H9 (cell line): ENCODE data around the gene ZSWIM8. TPM values are rescaled to one million over a fixed set of nuclear protein-coding genes. Genes with fewer than 3 reads are reported as not detected.

Experiments used
- DNase-seq: peaks from one replicate; pipeline ENCODE4 v3.0.0-alpha.2; 2017
- H2AFZ ChIP-seq: one replicate; pipeline ENCODE4 v1.6.1; 2013; ENCODE audit warnings: mild to moderate bottlenecking, low read length, control low read depth, moderate library complexity
- H2AK5ac ChIP-seq: 2 replicates; pipeline ENCODE4 v1.6.1; 2013; ENCODE audit warnings: low read length, control low read depth, mixed read lengths; ENCODE audit not compliant: insufficient read length
- H2BK120ac ChIP-seq: one replicate; pipeline ENCODE4 v1.6.1; 2013; ENCODE audit warnings: low read depth, mild to moderate bottlenecking, low read length, control low read depth, inconsistent platforms; ENCODE audit not compliant: poor library complexity, severe bottlenecking
- H2BK12ac ChIP-seq: 2 replicates; pipeline ENCODE4 v1.6.1; 2013; ENCODE audit warnings: low read length, control low read depth, mixed read lengths, low read depth; ENCODE audit not compliant: insufficient read length
- H2BK15ac ChIP-seq: 2 replicates; pipeline ENCODE4 v1.6.1; 2013; ENCODE audit warnings: low read depth, low read length, control low read depth
- H2BK20ac ChIP-seq: one replicate; pipeline ENCODE4 v1.6.1; 2013; ENCODE audit warnings: low read depth, mild to moderate bottlenecking, low read length, control low read depth, inconsistent platforms; ENCODE audit not compliant: poor library complexity, severe bottlenecking
- H2BK5ac ChIP-seq: 2 replicates; pipeline ENCODE4 v1.6.1; 2013; ENCODE audit warnings: low read length, control low read depth, mixed read lengths; ENCODE audit not compliant: insufficient read length
- H3K14ac ChIP-seq: 2 replicates; pipeline ENCODE4 v1.6.1; 2013; ENCODE audit warnings: low read length, control low read depth; ENCODE audit not compliant: insufficient read depth
- H3K18ac ChIP-seq: 2 replicates; pipeline ENCODE4 v1.6.1; 2013; ENCODE audit warnings: low read depth, mild to moderate bottlenecking, mixed read lengths, low read length, control low read depth; ENCODE audit not compliant: insufficient read length
- H3K23ac ChIP-seq: 2 replicates; pipeline ENCODE4 v1.6.1; 2013; ENCODE audit warnings: low read length, control low read depth, mixed read lengths, low read depth; ENCODE audit not compliant: insufficient read length
- H3K23me2 ChIP-seq: 2 replicates; pipeline ENCODE4 v1.6.1; 2013; ENCODE audit warnings: low read depth, mild to moderate bottlenecking, mixed read lengths, low read length, control low read depth; ENCODE audit not compliant: insufficient read length, poor library complexity, severe bottlenecking
- H3K27ac ChIP-seq: 2 replicates; pipeline ENCODE4 v1.5.1; 2013; ENCODE audit warnings: low read length, control low read depth, mixed read lengths, low read depth; ENCODE audit not compliant: insufficient read length
- H3K27me3 ChIP-seq: 2 replicates; pipeline ENCODE4 v1.6.1; 2013; ENCODE audit warnings: low read length, control low read depth, inconsistent platforms; ENCODE audit not compliant: insufficient read depth
- H3K4ac ChIP-seq: 2 replicates; pipeline ENCODE4 v1.6.1; 2013; ENCODE audit warnings: low read depth, mild to moderate bottlenecking, control low read depth, inconsistent platforms, low read length, moderate library complexity
- H3K4me1 ChIP-seq: 2 replicates; pipeline ENCODE4 v1.6.1; 2013; ENCODE audit warnings: low read length, control low read depth, inconsistent platforms; ENCODE audit not compliant: insufficient read depth
- H3K4me2 ChIP-seq: 2 replicates; pipeline ENCODE4 v1.6.1; 2013; ENCODE audit warnings: low read length, control low read depth, mixed read lengths; ENCODE audit not compliant: insufficient read length, insufficient read depth
- H3K56ac ChIP-seq: 2 replicates; pipeline ENCODE4 v1.6.1; 2013; ENCODE audit warnings: low read depth, mild to moderate bottlenecking, mixed read lengths, low read length, control low read depth; ENCODE audit not compliant: insufficient read length
- H3K79me1 ChIP-seq: 2 replicates; pipeline ENCODE4 v1.6.1; 2013; ENCODE audit warnings: low read depth, mild to moderate bottlenecking, moderate library complexity, low read length, control low read depth, inconsistent platforms; ENCODE audit not compliant: insufficient read depth, poor library complexity, severe bottlenecking
- H3K79me2 ChIP-seq: 2 replicates; pipeline ENCODE4 v1.6.1; 2013; ENCODE audit warnings: low read length, control low read depth, inconsistent platforms; ENCODE audit not compliant: insufficient read depth
- H3K9ac ChIP-seq: 2 replicates; pipeline ENCODE4 v1.6.1; 2013; ENCODE audit warnings: low read length, control low read depth, mixed read lengths; ENCODE audit not compliant: insufficient read length; ENCODE audit errors: extremely low read depth
- H3K9me3 ChIP-seq: one replicate; pipeline ENCODE4 v1.6.1; 2013; ENCODE audit warnings: low read depth, low read length, inconsistent platforms; ENCODE audit not compliant: control insufficient read depth
- H3T11ph ChIP-seq: one replicate; pipeline ENCODE4 v1.6.1; 2013; ENCODE audit warnings: mild to moderate bottlenecking, low read length, control low read depth, inconsistent platforms
- H4K20me1 ChIP-seq: one replicate; pipeline ENCODE4 v1.6.1; 2013; ENCODE audit not compliant: control insufficient read depth, insufficient read length, insufficient read depth
- H4K5ac ChIP-seq: 2 replicates; pipeline ENCODE4 v1.6.1; 2013; ENCODE audit warnings: low read depth, mild to moderate bottlenecking, mixed read lengths, low read length, control low read depth; ENCODE audit not compliant: insufficient read length
- H4K8ac ChIP-seq: replicated peaks from 2 replicates; pipeline ENCODE4 v1.6.1; 2013; ENCODE audit warnings: low read length, control low read depth, mixed read lengths, low read depth; ENCODE audit not compliant: insufficient read length
- H4K91ac ChIP-seq: 2 replicates; pipeline ENCODE4 v1.6.1; 2013; ENCODE audit warnings: low read depth, mild to moderate bottlenecking, moderate library complexity, mixed read lengths, low read length, control low read depth; ENCODE audit not compliant: insufficient read length
- H3K27ac Mint-ChIP-seq, 3 experiments: 2 replicates in 2 of 3; 3 replicates in 1 of 3; pipeline ENCODE4 v1.8.0; 2020 to 2021; ENCODE audit warnings: mixed read lengths in 3 of 3, mild to moderate bottlenecking in 1 of 3, moderate library complexity in 1 of 3
- H3K27me3 Mint-ChIP-seq: 2 replicates; pipeline ENCODE4 v1.8.0; 2021; ENCODE audit warnings: low read depth, mild to moderate bottlenecking, moderate library complexity, mixed read lengths
- H3K36me3 Mint-ChIP-seq, 3 experiments: 2 replicates in 2 of 3; 3 replicates in 1 of 3; pipeline ENCODE4 v1.8.0; 2020 to 2021; ENCODE audit warnings: low read depth in 3 of 3, mixed read lengths in 3 of 3; ENCODE audit not compliant: insufficient read depth in 1 of 3
- H3K4me1 Mint-ChIP-seq, 2 experiments: 2 replicates each; pipeline ENCODE4 v1.8.0; 2020; ENCODE audit warnings: mixed read lengths in 2 of 2
- H3K4me3 Mint-ChIP-seq, 2 experiments: 2 replicates in 1 of 2; 3 replicates in 1 of 2; pipeline ENCODE4 v1.8.0; 2020 to 2021; ENCODE audit warnings: mild to moderate bottlenecking in 2 of 2, mixed read lengths in 2 of 2, moderate library complexity in 1 of 2
- H3K9me3 Mint-ChIP-seq, 2 experiments: 2 replicates in 1 of 2; 3 replicates in 1 of 2; pipeline ENCODE4 v1.8.0; 2020; ENCODE audit warnings: mild to moderate bottlenecking in 2 of 2, mixed read lengths in 2 of 2, moderate library complexity in 1 of 2
- WGBS: extraction: QIAGEN DNeasy Blood & Tissue Kit; methylation state at CpG from one replicate; pipeline ENCODE4 v1.1.7; 2013; ENCODE audit warnings: missing lambda C conversion rate, low lambda C conversion rate, mixed read lengths; ENCODE audit not compliant: insufficient read length; ENCODE audit errors: extremely low coverage; 5-methylcytosine and 5-hydroxymethylcytosine counted together
- total RNA-seq: library from RNA; stranded (reverse); gene quantifications from 2 replicates; pipeline ENCODE4 v1.2.1, GENCODE V29; 2021
- TF ChIP-seq, protein P1 (sequence below): fragments of 200-600 bp; sonication (generic); conservative IDR thresholded peaks from 3 replicates; pipeline ENCODE4 v1.8.0; 2021; ENCODE audit warnings: antibody characterized with exemption, mild to moderate bottlenecking

ZSWIM8 gene
- total RNA-seq, 1 experiment from 2014 or later = 41.0 TPM

DNA sequence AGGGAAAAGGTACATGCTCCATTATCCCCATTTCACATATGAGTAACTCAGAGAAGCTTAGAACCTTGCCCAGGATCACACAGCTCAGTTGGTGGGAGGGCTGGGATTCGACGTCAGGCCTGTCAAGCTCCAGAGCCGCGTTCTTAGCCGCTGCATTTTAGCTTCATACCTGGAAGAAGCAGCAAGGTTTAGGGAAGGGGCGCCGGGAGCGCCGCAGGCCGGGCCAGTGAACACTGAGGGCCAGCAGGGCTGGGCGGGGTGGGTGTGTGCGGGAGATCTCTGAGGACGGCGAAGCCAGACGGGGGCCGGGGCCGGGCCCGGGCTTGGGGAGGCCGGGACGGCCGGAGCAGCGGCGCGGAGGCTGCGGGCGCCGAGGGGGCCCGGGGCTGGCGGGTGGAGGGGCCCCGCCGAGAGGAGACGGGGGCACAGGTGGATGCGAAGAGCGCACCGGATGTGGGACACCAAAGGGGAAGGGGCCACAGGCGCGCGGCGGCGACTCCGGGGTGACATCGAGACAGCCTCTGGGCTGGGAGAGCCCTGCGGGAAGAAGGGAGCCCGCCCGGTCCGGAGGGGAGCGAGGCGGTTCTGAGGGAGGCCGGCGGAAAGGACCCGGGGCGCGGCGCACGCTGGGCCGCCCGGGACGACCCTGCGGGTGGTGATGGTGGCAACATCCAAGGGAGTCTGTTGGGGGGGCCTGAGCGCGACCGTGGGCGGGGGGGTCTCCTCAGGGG, 25.5 kb downstream of the ZSWIM8 start:
- H3K4ac ChIP-seq = no peak overlapping the region
- H2BK15ac ChIP-seq = no peak overlapping the region
- no peaks in the 10 kb centered on the region for H3K27me3 ChIP-seq
- no peak overlapping the region for H3T11ph ChIP-seq
- Mint-ChIP-seq H3K9me3 (no peaks in the 10 kb centered on the region; a peak in 1 of 5 replicates), H3K36me3 (peaks cover 18 to 43% (median 30%) of the 10 kb centered on the region in 3 experiments; a peak in 6 of 7 replicates), H3K27ac (no peak overlapping the region; a peak in 2 of 7 replicates), H3K4me3 (peak overlapping the region; percentile 76 to 86), H3K4me1 (peaks cover 11 to 12% of the 10 kb centered on the region in 2 experiments), H3K27me3 (no peaks in the 10 kb centered on the region)
- H4K91ac ChIP-seq = no peak overlapping the region
- H3K27ac ChIP-seq = no peak overlapping the region
- no peak overlapping the region for H2AK5ac ChIP-seq
- no peak overlapping the region for H3K18ac ChIP-seq
- H3K4me1 ChIP-seq = no peaks in the 10 kb centered on the region
- no peaks in the 10 kb centered on the region for H4K20me1 ChIP-seq
- H4K8ac ChIP-seq = no peak overlapping the region
- H3K14ac ChIP-seq = peak overlapping the region; percentile 77
- H2BK120ac ChIP-seq = no peak overlapping the region
- no peaks in the 10 kb centered on the region for H3K79me2 ChIP-seq
- peak overlapping the region; percentile 52 for H3K9ac ChIP-seq
- H2BK12ac ChIP-seq = no peak overlapping the region
- H4K5ac ChIP-seq = no peak overlapping the region
- H3K23me2 ChIP-seq = peaks cover 2% of the 10 kb centered on the region
- TF ChIP-seq, protein P1, sequence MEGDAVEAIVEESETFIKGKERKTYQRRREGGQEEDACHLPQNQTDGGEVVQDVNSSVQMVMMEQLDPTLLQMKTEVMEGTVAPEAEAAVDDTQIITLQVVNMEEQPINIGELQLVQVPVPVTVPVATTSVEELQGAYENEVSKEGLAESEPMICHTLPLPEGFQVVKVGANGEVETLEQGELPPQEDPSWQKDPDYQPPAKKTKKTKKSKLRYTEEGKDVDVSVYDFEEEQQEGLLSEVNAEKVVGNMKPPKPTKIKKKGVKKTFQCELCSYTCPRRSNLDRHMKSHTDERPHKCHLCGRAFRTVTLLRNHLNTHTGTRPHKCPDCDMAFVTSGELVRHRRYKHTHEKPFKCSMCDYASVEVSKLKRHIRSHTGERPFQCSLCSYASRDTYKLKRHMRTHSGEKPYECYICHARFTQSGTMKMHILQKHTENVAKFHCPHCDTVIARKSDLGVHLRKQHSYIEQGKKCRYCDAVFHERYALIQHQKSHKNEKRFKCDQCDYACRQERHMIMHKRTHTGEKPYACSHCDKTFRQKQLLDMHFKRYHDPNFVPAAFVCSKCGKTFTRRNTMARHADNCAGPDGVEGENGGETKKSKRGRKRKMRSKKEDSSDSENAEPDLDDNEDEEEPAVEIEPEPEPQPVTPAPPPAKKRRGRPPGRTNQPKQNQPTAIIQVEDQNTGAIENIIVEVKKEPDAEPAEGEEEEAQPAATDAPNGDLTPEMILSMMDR = no peak
- no peak overlapping the region for H2BK20ac ChIP-seq
- no peak overlapping the region for H3K56ac ChIP-seq
- no peak overlapping the region for H3K23ac ChIP-seq
- WGBS = no CpG with 5 or more reads among the region's 63 CpGs
- no peaks in the 10 kb centered on the region for H3K9me3 ChIP-seq
- no peak overlapping the region for H2BK5ac ChIP-seq
- no peaks in the 10 kb centered on the region for H3K79me1 ChIP-seq
- no peak overlapping the region for H2AFZ ChIP-seq
- H3K4me2 ChIP-seq = peak overlapping the region; percentile 52
- DNase-seq = peak; percentile 59
